GM23338 (cell line): ENCODE results near the gene PA2G4. TPM values are rescaled to one million over a fixed set of nuclear protein-coding genes. Genes with fewer than 3 reads are reported as not detected.

Experiments
- ATAC-seq: fragments of 200-7000 bp; cut with Tn5 transposase; 3 replicates; pipeline ENCODE4 v1.9.1; 2020
- DNase-seq: peaks from one replicate; pipeline ENCODE4 v3.0.0-alpha.2; 2015; ENCODE audit warnings: low spot score
- H2AFZ ChIP-seq: fragments of 200-600 bp; sonication (generic); 2 replicates; pipeline ENCODE4 v1.8.0; 2016; ENCODE audit warnings: antibody characterized with exemption, mild to moderate bottlenecking, moderate library complexity
- H3F3A ChIP-seq: fragments of 200-600 bp; sonication (generic); replicated peaks from 2 replicates; pipeline ENCODE4 v1.8.0; 2017; ENCODE audit warnings: antibody characterized with exemption, mixed run types, low read depth
- H3K27ac ChIP-seq: fragments of 200-600 bp; sonication (generic); 2 replicates; pipeline ENCODE4 v1.6.1; 2016; ENCODE audit warnings: low read depth
- H3K27me3 ChIP-seq: fragments of 200-600 bp; sonication (generic); 2 replicates; pipeline ENCODE4 v1.8.0; 2016; ENCODE audit warnings: mild to moderate bottlenecking, mixed run types, moderate library complexity; ENCODE audit not compliant: insufficient read depth
- H3K36me3 ChIP-seq: fragments of 200-600 bp; sonication (generic); 2 replicates; pipeline ENCODE4 v1.8.0; 2016; ENCODE audit warnings: mild to moderate bottlenecking; ENCODE audit not compliant: insufficient read depth
- H3K4me1 ChIP-seq: fragments of 200-600 bp; sonication (generic); 2 replicates; pipeline ENCODE4 v1.8.0; 2016; ENCODE audit warnings: mild to moderate bottlenecking, moderate library complexity; ENCODE audit not compliant: insufficient read depth
- H3K4me2 ChIP-seq: fragments of 200-600 bp; sonication (generic); 2 replicates; pipeline ENCODE4 v1.7.1; 2017; ENCODE audit warnings: mixed run types
- H3K4me3 ChIP-seq: fragments of 200-600 bp; sonication (generic); 2 replicates; pipeline ENCODE4 v1.6.1; 2016; ENCODE audit warnings: mixed run types
- H3K79me2 ChIP-seq: fragments of 200-600 bp; sonication (generic); replicated peaks from 2 replicates; pipeline ENCODE4 v1.8.0; 2017; ENCODE audit warnings: mild to moderate bottlenecking; ENCODE audit not compliant: insufficient read depth
- H3K9me2 ChIP-seq: fragments of 200-600 bp; sonication (generic); 2 replicates; pipeline ENCODE4 v1.8.0; 2017; ENCODE audit not compliant: insufficient read depth
- H4K20me1 ChIP-seq: fragments of 200-600 bp; sonication (generic); replicated peaks from 2 replicates; pipeline ENCODE4 v1.8.0; 2017; ENCODE audit warnings: mild to moderate bottlenecking; ENCODE audit not compliant: insufficient read depth
- H3K27ac Mint-ChIP-seq: 2 replicates; pipeline ENCODE4 v1.8.0; 2020; ENCODE audit warnings: inconsistent platforms, mild to moderate bottlenecking, moderate library complexity, mixed read lengths
- H3K27me3 Mint-ChIP-seq: 3 replicates; pipeline ENCODE4 v1.8.0; 2022; ENCODE audit warnings: low read depth, mild to moderate bottlenecking, moderate library complexity, mixed read lengths, inconsistent platforms; ENCODE audit not compliant: insufficient read depth, poor library complexity
- H3K36me3 Mint-ChIP-seq: 3 replicates; pipeline ENCODE4 v1.8.0; 2021; ENCODE audit warnings: low read depth, mild to moderate bottlenecking, inconsistent platforms, moderate library complexity, mixed read lengths
- H3K4me1 Mint-ChIP-seq: 3 replicates; pipeline ENCODE4 v1.8.0; 2020; ENCODE audit warnings: mild to moderate bottlenecking, inconsistent platforms, mixed read lengths
- H3K4me3 Mint-ChIP-seq: 3 replicates; pipeline ENCODE4 v1.8.0; 2021; ENCODE audit warnings: moderate library complexity, mild to moderate bottlenecking, inconsistent platforms, mixed read lengths
- H3K9me3 Mint-ChIP-seq: 3 replicates; pipeline ENCODE4 v1.8.0; 2020; ENCODE audit warnings: moderate library complexity, mild to moderate bottlenecking, inconsistent platforms, mixed read lengths
- CREB1 ChIP-seq: fragments of 250-450 bp; sonication (Bioruptor Pico); IDR thresholded peaks from 2 replicates; pipeline ENCODE4 v1.5.0; 2020; ENCODE audit warnings: low read depth, mild to moderate bottlenecking, moderate library complexity
- CTCF ChIP-seq, 2 experiments: fragments of 200-600 bp in 1 of 2; sonication (generic) in 1 of 2; conservative IDR thresholded peaks; 2 replicates each; pipeline versions ENCODE4 v1.5.1 to v1.6.1; 2016 to 2017; ENCODE audit warnings: antibody characterized with exemption in 2 of 2, low read depth in 2 of 2, mild to moderate bottlenecking in 2 of 2, moderate library complexity in 1 of 2
- JUNB ChIP-seq: IDR thresholded peaks from one replicate; pipeline ENCODE4 v1.6.1; 2016; ENCODE audit warnings: antibody characterized with exemption; ENCODE audit not compliant: unreplicated experiment
- NANOG ChIP-seq: IDR thresholded peaks from 2 replicates; pipeline ENCODE4 v1.6.1; 2016; ENCODE audit warnings: antibody characterized with exemption, borderline replicate concordance
- POLR2AphosphoS5 ChIP-seq: IDR thresholded peaks from 2 replicates; pipeline ENCODE4 v1.6.1; 2016; ENCODE audit warnings: antibody characterized with exemption, low read depth
- polyA plus RNA-seq: library from polyadenylated mRNA; unstranded; fragments of >200 nt; fragmentation: Nextera tagmentation; extraction: Ambion mirVana; gene quantifications from 2 replicates; pipeline ENCODE4 v1.2.1, GENCODE V29; 2016
- total RNA-seq: library from RNA; depleted of rRNA; stranded (reverse); fragments of >200 nt; shearing (Covaris generic); gene quantifications from 2 replicates; pipeline ENCODE4 v1.2.3, GENCODE V29; 2014
- TF ChIP-seq, protein P1 (sequence below): IDR thresholded peaks from one replicate; pipeline ENCODE4 v1.6.1; 2018; ENCODE audit warnings: antibody characterized with exemption; ENCODE audit not compliant: unreplicated experiment
- TF ChIP-seq, protein P2 (sequence below): IDR thresholded peaks from 2 replicates; pipeline ENCODE4 v1.6.1; 2016; ENCODE audit warnings: antibody characterized with exemption

Gene PA2G4
- total and polyA plus RNA-seq, 2 experiments from 2014 or later: 237 to 373 TPM

GRCh38 chr12:56117778-56118687 lies 13.7 kb downstream of the PA2G4 start, which contains the start of gene ZC3H10:
Gene ZC3H10 (plus strand): TSS chr12:56118266. CDS start chr12:56120563, 2,297 bp downstream.
- peak within 1 kb of the TSS; percentile 94 for H3K4me3 Mint-ChIP-seq
- H3K4me1 Mint-ChIP-seq: peaks cover 19% of the 10 kb centered on the region
- H3K27me3 Mint-ChIP-seq: peaks cover 19% of the 10 kb centered on the region
- Histone ChIP-seq H4K20me1 (no peaks in the 10 kb centered on the region), H3K9me2 (no peaks in the 10 kb centered on the region), H3K36me3 (peaks cover 4% of the 10 kb centered on the region; the same call in 1 of the 2 replicates), H3K27ac (peak within 1 kb of the TSS; percentile 96), H3K27me3 (no peaks in the 10 kb centered on the region), H3K4me2 (peak within 1 kb of the TSS; percentile 93), H3K4me3 (peak within 1 kb of the TSS; percentile 86), H3K79me2 (peaks cover 12% of the 10 kb centered on the region), H2AFZ (no peak within 1 kb of the TSS), H3K4me1 (peaks cover 10% of the 10 kb centered on the region), H3F3A (peaks cover 26% of the 10 kb centered on the region)
- ATAC-seq (peak; percentile 77), DNase-seq (peak; percentile 99)
- H3K9me3 Mint-ChIP-seq: peaks cover 6% of the 10 kb centered on the region; the same call in 2 of the 3 replicates
- H3K36me3 Mint-ChIP-seq: peaks cover 46% of the 10 kb centered on the region
- TF ChIP-seq CREB1 (CRISPR knock-in tag) (peak; percentile 97), JUNB (no peak), CTCF (conservative IDR thresholded peaks at IDR 0.05; ENCODE audit: low read depth in 2 of 2) (peak; percentile 22 to 63; a peak in 3 of 4 replicates), POLR2AphosphoS5 (peak; percentile 100), NANOG (peak; percentile 66; the same call in 1 of the 2 replicates)
- TF ChIP-seq, protein P1, sequence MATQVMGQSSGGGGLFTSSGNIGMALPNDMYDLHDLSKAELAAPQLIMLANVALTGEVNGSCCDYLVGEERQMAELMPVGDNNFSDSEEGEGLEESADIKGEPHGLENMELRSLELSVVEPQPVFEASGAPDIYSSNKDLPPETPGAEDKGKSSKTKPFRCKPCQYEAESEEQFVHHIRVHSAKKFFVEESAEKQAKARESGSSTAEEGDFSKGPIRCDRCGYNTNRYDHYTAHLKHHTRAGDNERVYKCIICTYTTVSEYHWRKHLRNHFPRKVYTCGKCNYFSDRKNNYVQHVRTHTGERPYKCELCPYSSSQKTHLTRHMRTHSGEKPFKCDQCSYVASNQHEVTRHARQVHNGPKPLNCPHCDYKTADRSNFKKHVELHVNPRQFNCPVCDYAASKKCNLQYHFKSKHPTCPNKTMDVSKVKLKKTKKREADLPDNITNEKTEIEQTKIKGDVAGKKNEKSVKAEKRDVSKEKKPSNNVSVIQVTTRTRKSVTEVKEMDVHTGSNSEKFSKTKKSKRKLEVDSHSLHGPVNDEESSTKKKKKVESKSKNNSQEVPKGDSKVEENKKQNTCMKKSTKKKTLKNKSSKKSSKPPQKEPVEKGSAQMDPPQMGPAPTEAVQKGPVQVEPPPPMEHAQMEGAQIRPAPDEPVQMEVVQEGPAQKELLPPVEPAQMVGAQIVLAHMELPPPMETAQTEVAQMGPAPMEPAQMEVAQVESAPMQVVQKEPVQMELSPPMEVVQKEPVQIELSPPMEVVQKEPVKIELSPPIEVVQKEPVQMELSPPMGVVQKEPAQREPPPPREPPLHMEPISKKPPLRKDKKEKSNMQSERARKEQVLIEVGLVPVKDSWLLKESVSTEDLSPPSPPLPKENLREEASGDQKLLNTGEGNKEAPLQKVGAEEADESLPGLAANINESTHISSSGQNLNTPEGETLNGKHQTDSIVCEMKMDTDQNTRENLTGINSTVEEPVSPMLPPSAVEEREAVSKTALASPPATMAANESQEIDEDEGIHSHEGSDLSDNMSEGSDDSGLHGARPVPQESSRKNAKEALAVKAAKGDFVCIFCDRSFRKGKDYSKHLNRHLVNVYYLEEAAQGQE: no peak
- TF ChIP-seq, protein P2, sequence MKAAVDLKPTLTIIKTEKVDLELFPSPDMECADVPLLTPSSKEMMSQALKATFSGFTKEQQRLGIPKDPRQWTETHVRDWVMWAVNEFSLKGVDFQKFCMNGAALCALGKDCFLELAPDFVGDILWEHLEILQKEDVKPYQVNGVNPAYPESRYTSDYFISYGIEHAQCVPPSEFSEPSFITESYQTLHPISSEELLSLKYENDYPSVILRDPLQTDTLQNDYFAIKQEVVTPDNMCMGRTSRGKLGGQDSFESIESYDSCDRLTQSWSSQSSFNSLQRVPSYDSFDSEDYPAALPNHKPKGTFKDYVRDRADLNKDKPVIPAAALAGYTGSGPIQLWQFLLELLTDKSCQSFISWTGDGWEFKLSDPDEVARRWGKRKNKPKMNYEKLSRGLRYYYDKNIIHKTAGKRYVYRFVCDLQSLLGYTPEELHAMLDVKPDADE: peak; percentile 98
- peak within 1 kb of the TSS; percentile 100 for H3K27ac Mint-ChIP-seq
